Measurements from ENCODE around the gene FOLR3. TPM values are rescaled to one million over a fixed set of nuclear protein-coding genes. Genes with fewer than 3 reads are reported as not detected.
"Not testable (repeated sequence)": the region's sequence is repeated elsewhere in the genome, so short reads cannot be mapped to it uniquely, and the experiment has no call there.

The FOLR3 gene
- polyA plus RNA-seq, 2 donors = 0.11 to 0.41 TPM

- H3K36me3 ChIP-seq (ENCODE audit: control insufficient read depth in 2 of 2, insufficient read depth in 2 of 2, low read length in 1 of 2) = no peaks in the 10 kb centered on the region
- no peaks in the 10 kb centered on the region for H3K9me3 ChIP-seq (ENCODE audit: control insufficient read depth in 2 of 2, insufficient read depth in 1 of 2, low read depth in 1 of 2, low read length in 1 of 2)
- peak overlapping the region; percentile 77 to 90 for H3K27ac ChIP-seq (ENCODE audit: low read depth in 2 of 2, low read length in 1 of 2)
- no peak overlapping the region for H3K4me3 ChIP-seq (ENCODE audit: low read depth in 1 of 2, low read length in 2 of 2)
- H3K27me3 ChIP-seq (ENCODE audit: control insufficient read depth in 1 of 2, insufficient read depth in 2 of 2, low read length in 2 of 2) = no peaks in the 10 kb centered on the region
- H3K4me1 ChIP-seq (ENCODE audit: control insufficient read depth in 2 of 2, insufficient read depth in 2 of 2, low read length in 1 of 2) = peaks cover 0 to 9% of the 10 kb centered on the region in 2 donors
- 53 to 82% methylated on average over 4 of the region's 4 CpGs for WGBS, 2 donors
Measured at GRCh38 chr11:72136684-72137262, 1.2 kb downstream of the FOLR3 start.

- Histone ChIP-seq H3K27ac (ENCODE audit: low read depth in 2 of 2, low read length in 1 of 2) (no peak overlapping the region), H3K9me3 (ENCODE audit: control insufficient read depth in 2 of 2, insufficient read depth in 1 of 2, low read depth in 1 of 2, low read length in 1 of 2) (no peaks in the 10 kb centered on the region), H3K36me3 (ENCODE audit: control insufficient read depth in 2 of 2, insufficient read depth in 2 of 2, low read length in 1 of 2) (no peaks in the 10 kb centered on the region), H3K4me3 (ENCODE audit: low read depth in 1 of 2, low read length in 2 of 2) (no peak overlapping the region), H3K4me1 (ENCODE audit: control insufficient read depth in 2 of 2, insufficient read depth in 2 of 2, low read length in 1 of 2) (peaks cover 0 to 9% of the 10 kb centered on the region in 2 donors), H3K27me3 (ENCODE audit: control insufficient read depth in 1 of 2, insufficient read depth in 2 of 2, low read length in 2 of 2) (no peaks in the 10 kb centered on the region)
- WGBS, 2 donors = 84 to 90% methylated on average over 12 of the region's 12 CpGs
Measured at GRCh38 chr11:72138821-72139390, 3.4 kb downstream of the FOLR3 start.

- 93% methylated on average over 11 of the region's 11 CpGs for WGBS, 2 donors
- no peak overlapping the region for H3K27ac ChIP-seq (ENCODE audit: low read depth in 2 of 2, low read length in 1 of 2)
- H3K9me3 ChIP-seq (ENCODE audit: control insufficient read depth in 2 of 2, insufficient read depth in 1 of 2, low read depth in 1 of 2, low read length in 1 of 2) = no peaks in the 10 kb centered on the region
- H3K27me3 ChIP-seq (ENCODE audit: control insufficient read depth in 1 of 2, insufficient read depth in 2 of 2, low read length in 2 of 2) = no peaks in the 10 kb centered on the region
- H3K36me3 ChIP-seq (ENCODE audit: control insufficient read depth in 2 of 2, insufficient read depth in 2 of 2, low read length in 1 of 2) = no peaks in the 10 kb centered on the region
- H3K4me1 ChIP-seq (ENCODE audit: control insufficient read depth in 2 of 2, insufficient read depth in 2 of 2, low read length in 1 of 2) = peaks cover 0 to 9% of the 10 kb centered on the region in 2 donors
- no peak overlapping the region for H3K4me3 ChIP-seq (ENCODE audit: low read depth in 1 of 2, low read length in 2 of 2)
Measured at GRCh38 chr11:72139500-72139899, 4.0 kb downstream of the FOLR3 start.

GRCh38 chr11:72140661-72141060, 5.1 kb downstream of the FOLR3 start:
- Histone ChIP-seq H3K4me3 (ENCODE audit: low read depth in 1 of 2, low read length in 2 of 2) (no peak overlapping the region), H3K36me3 (ENCODE audit: control insufficient read depth in 2 of 2, insufficient read depth in 2 of 2, low read length in 1 of 2) (no peaks in the 10 kb centered on the region), H3K4me1 (ENCODE audit: control insufficient read depth in 2 of 2, insufficient read depth in 2 of 2, low read length in 1 of 2) (peaks cover 0 to 9% of the 10 kb centered on the region in 2 donors), H3K27ac (ENCODE audit: low read depth in 2 of 2, low read length in 1 of 2) (no peak overlapping the region), H3K9me3 (ENCODE audit: control insufficient read depth in 2 of 2, insufficient read depth in 1 of 2, low read depth in 1 of 2, low read length in 1 of 2) (no peaks in the 10 kb centered on the region), H3K27me3 (ENCODE audit: control insufficient read depth in 1 of 2, insufficient read depth in 2 of 2, low read length in 2 of 2) (no peaks in the 10 kb centered on the region)
- WGBS, 2 donors = 93 to 98% methylated on average over 2 of the region's 2 CpGs

GRCh38 chr11:72141066-72141465, 5.5 kb downstream of the FOLR3 start:
- Histone ChIP-seq H3K4me3 (ENCODE audit: low read depth in 1 of 2, low read length in 2 of 2) (no peak overlapping the region), H3K4me1 (ENCODE audit: control insufficient read depth in 2 of 2, insufficient read depth in 2 of 2, low read length in 1 of 2) (peaks cover 0 to 5% of the 10 kb centered on the region in 2 donors), H3K36me3 (ENCODE audit: control insufficient read depth in 2 of 2, insufficient read depth in 2 of 2, low read length in 1 of 2) (no peaks in the 10 kb centered on the region), H3K27ac (ENCODE audit: low read depth in 2 of 2, low read length in 1 of 2) (no peak overlapping the region), H3K27me3 (ENCODE audit: control insufficient read depth in 1 of 2, insufficient read depth in 2 of 2, low read length in 2 of 2) (no peaks in the 10 kb centered on the region), H3K9me3 (ENCODE audit: control insufficient read depth in 2 of 2, insufficient read depth in 1 of 2, low read depth in 1 of 2, low read length in 1 of 2) (no peaks in the 10 kb centered on the region)
- WGBS, 2 donors = 56 to 63% methylated on average over 3 of the region's 3 CpGs

GRCh38 chr11:72142086-72142485, 6.6 kb downstream of the FOLR3 start:
- H3K4me1 ChIP-seq (ENCODE audit: control insufficient read depth in 2 of 2, insufficient read depth in 2 of 2, low read length in 1 of 2); H3K9me3 ChIP-seq (ENCODE audit: control insufficient read depth in 2 of 2, insufficient read depth in 1 of 2, low read depth in 1 of 2, low read length in 1 of 2); H3K36me3 ChIP-seq (ENCODE audit: control insufficient read depth in 2 of 2, insufficient read depth in 2 of 2, low read length in 1 of 2); H3K4me3 ChIP-seq (ENCODE audit: low read depth in 1 of 2, low read length in 2 of 2); H3K27me3 ChIP-seq (ENCODE audit: control insufficient read depth in 1 of 2, insufficient read depth in 2 of 2, low read length in 2 of 2): not testable (repeated sequence)
- peak overlapping the region in 1 of 2 donors; percentile 33 for H3K27ac ChIP-seq (ENCODE audit: low read depth in 2 of 2, low read length in 1 of 2)
- 29 to 54% methylated on average over 1 of the region's 1 CpG for WGBS, 2 donors

GRCh38 chr11:72142543-72142942, 7.0 kb downstream of the FOLR3 start:
- H3K27me3 ChIP-seq (ENCODE audit: control insufficient read depth in 1 of 2, insufficient read depth in 2 of 2, low read length in 2 of 2); H3K36me3 ChIP-seq (ENCODE audit: control insufficient read depth in 2 of 2, insufficient read depth in 2 of 2, low read length in 1 of 2); H3K9me3 ChIP-seq (ENCODE audit: control insufficient read depth in 2 of 2, insufficient read depth in 1 of 2, low read depth in 1 of 2, low read length in 1 of 2); H3K4me3 ChIP-seq (ENCODE audit: low read depth in 1 of 2, low read length in 2 of 2); H3K4me1 ChIP-seq (ENCODE audit: control insufficient read depth in 2 of 2, insufficient read depth in 2 of 2, low read length in 1 of 2); H3K27ac ChIP-seq (ENCODE audit: low read depth in 2 of 2, low read length in 1 of 2): not testable (repeated sequence)
- 44 to 53% methylated on average over 1 of the region's 1 CpG for WGBS, 2 donors

- 53 to 59% methylated on average over 4 of the region's 4 CpGs for WGBS, 2 donors
- Histone ChIP-seq H3K27ac (ENCODE audit: low read depth in 2 of 2, low read length in 1 of 2) (peak overlapping the region in 1 of 2 donors; percentile 12), H3K27me3 (ENCODE audit: control insufficient read depth in 1 of 2, insufficient read depth in 2 of 2, low read length in 2 of 2) (no peaks in the 10 kb centered on the region), H3K36me3 (ENCODE audit: control insufficient read depth in 2 of 2, insufficient read depth in 2 of 2, low read length in 1 of 2) (no peaks in the 10 kb centered on the region), H3K4me1 (ENCODE audit: control insufficient read depth in 2 of 2, insufficient read depth in 2 of 2, low read length in 1 of 2) (no peaks in the 10 kb centered on the region), H3K9me3 (ENCODE audit: control insufficient read depth in 2 of 2, insufficient read depth in 1 of 2, low read depth in 1 of 2, low read length in 1 of 2) (no peaks in the 10 kb centered on the region), H3K4me3 (ENCODE audit: low read depth in 1 of 2, low read length in 2 of 2) (no peak overlapping the region)
Measured at GRCh38 chr11:72144807-72145565, 9.5 kb downstream of the FOLR3 start.

GRCh38 chr11:72146625-72147024, 11.1 kb downstream of the FOLR3 start:
- Histone ChIP-seq H3K4me1 (ENCODE audit: control insufficient read depth in 2 of 2, insufficient read depth in 2 of 2, low read length in 1 of 2) (no peaks in the 10 kb centered on the region), H3K4me3 (ENCODE audit: low read depth in 1 of 2, low read length in 2 of 2) (no peak overlapping the region), H3K36me3 (ENCODE audit: control insufficient read depth in 2 of 2, insufficient read depth in 2 of 2, low read length in 1 of 2) (no peaks in the 10 kb centered on the region), H3K9me3 (ENCODE audit: control insufficient read depth in 2 of 2, insufficient read depth in 1 of 2, low read depth in 1 of 2, low read length in 1 of 2) (no peaks in the 10 kb centered on the region), H3K27me3 (ENCODE audit: control insufficient read depth in 1 of 2, insufficient read depth in 2 of 2, low read length in 2 of 2) (no peaks in the 10 kb centered on the region), H3K27ac (ENCODE audit: low read depth in 2 of 2, low read length in 1 of 2) (no peak overlapping the region)
- 35 to 37% methylated on average over 2 of the region's 2 CpGs for WGBS, 2 donors

Data from esophagus (tissue), 2 donors.